ENCODE measurements around the gene PARD3. TPM values are rescaled to one million over a fixed set of nuclear protein-coding genes. Genes with fewer than 3 reads are reported as not detected.

PARD3 gene
- total and polyA plus RNA-seq, 3 donors from 2014 or later: 31.8 to 59.5 (median 49.5) TPM

GRCh38 chr10:34078745-34079470 lies 736.2 kb downstream of the PARD3 start:
- intact Hi-C loops (cut with DNase I; ENCODE audit: low total_unique reads): no loop called here
- Histone ChIP-seq H3K4me1 (peaks cover 16% of the 10 kb centered on the region), H3K36me3 (ENCODE audit: low read depth, missing control alignments) (no peaks in the 10 kb centered on the region), H3K27me3 (no peaks in the 10 kb centered on the region), H3K4me3 (no peak overlapping the region), H3K9me3 (no peaks in the 10 kb centered on the region), H3K27ac (peak overlapping the region; percentile 16 to 63)
- TF ChIP-seq CTCF (IDR thresholded peaks at IDR 0.05) (no peak), POLR2A (IDR thresholded peaks at IDR 0.05) (no peak)
- 37 to 63% methylated on average over 17 to 22 of the region's 22 CpGs for whole genome bisulfite sequencing, 2 donors
- DNase-seq: peak; percentile 73

- no peak for TF ChIP-seq CTCF (IDR thresholded peaks at IDR 0.05)
- no peak for TF ChIP-seq POLR2A (IDR thresholded peaks at IDR 0.05)
- intact Hi-C loops (cut with DNase I; ENCODE audit: low total_unique reads): no loop called here
- H3K27ac ChIP-seq: peak overlapping the region in 1 of 2 donors; percentile 63
These were observed 736.9 kb downstream of the PARD3 start for GRCh38 chr10:34078017-34078744.

GRCh38 chr10:34076443-34076842 lies 738.7 kb downstream of the PARD3 start:
- no peak overlapping the region for H3K27ac ChIP-seq
- intact Hi-C loops (cut with DNase I; ENCODE audit: low total_unique reads): no loop called here

More at GRCh38 chr10:34078017-34078744, 736.9 kb downstream of the PARD3 start:
- H3K36me3 ChIP-seq (ENCODE audit: low read depth, missing control alignments): no peaks in the 10 kb centered on the region
- 70 to 73% methylated on average over 4 of the region's 4 CpGs for WGBS, 2 donors
- H3K27me3 ChIP-seq: no peaks in the 10 kb centered on the region
- no peak overlapping the region for H3K4me3 ChIP-seq
- H3K4me1 ChIP-seq: peaks cover 16% of the 10 kb centered on the region
- no peak for DNase-seq
- H3K9me3 ChIP-seq: no peaks in the 10 kb centered on the region

GRCh38 chr10:34075254-34075926 lies 739.7 kb downstream of the PARD3 start:
- Histone ChIP-seq H3K27me3 (no peaks in the 10 kb centered on the region), H3K4me3 (no peak overlapping the region), H3K36me3 (ENCODE audit: low read depth, missing control alignments) (no peaks in the 10 kb centered on the region), H3K27ac (no peak overlapping the region), H3K4me1 (peaks cover 16% of the 10 kb centered on the region), H3K9me3 (no peaks in the 10 kb centered on the region)
- intact Hi-C loops (cut with DNase I; ENCODE audit: low total_unique reads): no loop called here
- 53 to 68% methylated on average over 2 to 6 of the region's 6 CpGs for WGBS, 2 donors
- TF ChIP-seq POLR2A (IDR thresholded peaks at IDR 0.05) (no peak), CTCF (IDR thresholded peaks at IDR 0.05) (no peak)
- DNase-seq: peak; percentile 56

More at GRCh38 chr10:34076443-34076842, 738.7 kb downstream of the PARD3 start:
- Histone ChIP-seq H3K36me3 (ENCODE audit: low read depth, missing control alignments) (no peaks in the 10 kb centered on the region), H3K27me3 (no peaks in the 10 kb centered on the region), H3K4me1 (peaks cover 16% of the 10 kb centered on the region), H3K4me3 (no peak overlapping the region), H3K9me3 (no peaks in the 10 kb centered on the region)
- no peak for DNase-seq
- TF ChIP-seq CTCF (IDR thresholded peaks at IDR 0.05) (no peak), POLR2A (IDR thresholded peaks at IDR 0.05) (no peak)
